Gastrocnemius medialis (tissue), 4 donors: ENCODE results near the gene VEZT.

Experiments used
- CTCF ChIP-seq, 5 experiments: fragments of 450-650 bp in 3 of 5; fragments of 200-600 bp in 2 of 5; sonication (generic) in 2 of 5; IDR thresholded peaks in 4 of 5; conservative IDR thresholded peaks in 1 of 5; 1 replicate in 4 of 5; 2 replicates in 1 of 5; pipeline ENCODE4 v1.5.1; 2016 to 2019; ENCODE audit warnings: antibody characterized with exemption in 5 of 5, mild to moderate bottlenecking in 3 of 5, moderate library complexity in 3 of 5
- POLR2A ChIP-seq, 2 donors: fragments of 450-650 bp; IDR thresholded peaks; one replicate each; pipeline ENCODE4 v1.6.1; 2017; ENCODE audit warnings: antibody characterized with exemption in 2 of 2, mild to moderate bottlenecking in 2 of 2, moderate library complexity in 2 of 2

GRCh38 chr12:95237315-95237714 is 19.7 kb downstream of the VEZT start:
- no peak for TF ChIP-seq POLR2A (IDR thresholded peaks at IDR 0.05)
- no peak for TF ChIP-seq CTCF (IDR thresholded peaks at IDR 0.05 in 4 of 5, conservative IDR thresholded peaks at IDR 0.05 in 1 of 5)
